SK-N-SH (cell line): ENCODE data around the gene LGI4. TPM values are rescaled to one million over a fixed set of nuclear protein-coding genes. Genes with fewer than 3 reads are reported as not detected.

Experiments
- CTCF ChIA-PET: fragments of 300-600, 350-600 bp; formaldehyde crosslinking; extraction: SDS; loops from one replicate; lab custom pipeline; 2021; lab: Yijun Ruan, JAX
- POLR2A ChIA-PET: fragments of 350-600 bp; sonication (Branson Sonifier 250); formaldehyde crosslinking; extraction: SDS; loops from one replicate; lab custom pipeline; 2020; ENCODE audit warnings: antibody characterized with exemption, inconsistent platforms; lab: Yijun Ruan, JAX
- DNase-seq: peaks from one replicate; pipeline ENCODE4 v3.0.0; 2012
- H2AFZ ChIP-seq: fragments of 200-600 bp; sonication (generic); 2 replicates; pipeline ENCODE4 v1.8.1; 2016; ENCODE audit warnings: antibody characterized with exemption, mild to moderate bottlenecking, low read depth
- H3F3A ChIP-seq: fragments of 200-600 bp; sonication (generic); replicated peaks from 2 replicates; pipeline ENCODE3; 2016; ENCODE audit warnings: antibody characterized with exemption, mild to moderate bottlenecking; ENCODE audit not compliant: insufficient read depth
- H3K27ac ChIP-seq, 2 experiments: fragments of 200-500 bp in 1 of 2; fragments of 200-600 bp in 1 of 2; sonication (Bioruptor generic) in 1 of 2; sonication (generic), shearing (Covaris generic) in 1 of 2; 2 replicates each; pipeline versions ENCODE4 v1.5.1 to v1.6.1; 2014 to 2016; ENCODE audit warnings: low read depth in 2 of 2, inconsistent platforms in 1 of 2, low read length in 1 of 2, mild to moderate bottlenecking in 1 of 2, mixed read lengths in 1 of 2
- H3K27me3 ChIP-seq: fragments of 200-600 bp; sonication (generic), shearing (Covaris generic); 2 replicates; pipeline ENCODE4 v1.6.1; 2016; ENCODE audit warnings: mixed run types; ENCODE audit not compliant: insufficient read depth
- H3K36me3 ChIP-seq, 2 experiments: fragments of 200-500 bp in 1 of 2; fragments of 200-600 bp in 1 of 2; sonication (Bioruptor generic) in 1 of 2; sonication (generic) in 1 of 2; replicated peaks in 1 of 2; 2 replicates each; pipeline versions ENCODE3 to v1.5.1; 2014 to 2016; ENCODE audit warnings: low read length in 1 of 2, mild to moderate bottlenecking in 1 of 2; ENCODE audit not compliant: insufficient read depth in 2 of 2, control insufficient read depth in 1 of 2
- H3K4me1 ChIP-seq, 2 experiments: fragments of 200-500 bp in 1 of 2; fragments of 200-600 bp in 1 of 2; sonication (Bioruptor generic) in 1 of 2; sonication (generic), shearing (Covaris generic) in 1 of 2; 2 replicates each; pipeline versions ENCODE4 v1.5.1 to v1.6.1; 2014 to 2016; ENCODE audit warnings: low read depth in 1 of 2, low read length in 1 of 2, mixed run types in 1 of 2; ENCODE audit not compliant: insufficient read depth in 2 of 2, control insufficient read depth in 1 of 2
- H3K4me2 ChIP-seq: fragments of 200-600 bp; sonication (generic), shearing (Covaris generic); 2 replicates; pipeline ENCODE4 v1.6.1; 2017; ENCODE audit warnings: mixed run types
- H3K4me3 ChIP-seq, 2 experiments: fragments of 200-500 bp in 1 of 2; fragments of 200-600 bp in 1 of 2; sonication (Bioruptor generic) in 1 of 2; sonication (generic), shearing (Covaris generic) in 1 of 2; 2 replicates each; pipeline versions ENCODE4 v1.5.1 to v1.8.1; 2014 to 2016; ENCODE audit warnings: low read depth in 2 of 2, inconsistent platforms in 1 of 2, low read length in 1 of 2, mild to moderate bottlenecking in 1 of 2, mixed read lengths in 1 of 2, moderate library complexity in 1 of 2
- H3K79me2 ChIP-seq: fragments of 200-600 bp; sonication (generic); 2 replicates; pipeline ENCODE4 v1.8.1; 2017; ENCODE audit warnings: mild to moderate bottlenecking; ENCODE audit not compliant: insufficient read depth
- H3K9ac ChIP-seq: fragments of 200-600 bp; sonication (generic); 2 replicates; pipeline ENCODE4 v1.6.1; 2017; ENCODE audit warnings: mixed run types
- H3K9me2 ChIP-seq: fragments of 200-600 bp; sonication (generic); 2 replicates; pipeline ENCODE4 v1.6.1; 2017; ENCODE audit warnings: mixed run types
- H3K9me3 ChIP-seq: fragments of 200-600 bp; sonication (generic); 2 replicates; pipeline ENCODE4 v1.6.1; 2017; ENCODE audit warnings: mixed run types, mild to moderate bottlenecking, moderate library complexity
- H4K20me1 ChIP-seq: fragments of 200-600 bp; sonication (generic); 2 replicates; pipeline ENCODE4 v1.6.1; 2017; ENCODE audit warnings: mild to moderate bottlenecking, mixed run types; ENCODE audit not compliant: insufficient read depth
- FOXJ3 ChIP-seq: sonication (generic); formaldehyde crosslinking; IDR thresholded peaks from 2 replicates; pipeline ENCODE4 v1.5.1; 2020; ENCODE audit warnings: mild to moderate bottlenecking, missing genetic modification reagents
- GATA2 ChIP-seq: sonication (generic); formaldehyde crosslinking; IDR thresholded peaks from 2 replicates; pipeline ENCODE4 v1.5.0; 2020; ENCODE audit warnings: mild to moderate bottlenecking, missing genetic modification reagents
- TAF1 ChIP-seq: IDR thresholded peaks from 2 replicates; pipeline ENCODE4 v1.6.1; 2012; ENCODE audit warnings: low read depth, mild to moderate bottlenecking, low read length, moderate library complexity, borderline replicate concordance
- TCF12 ChIP-seq: IDR thresholded peaks from 2 replicates; pipeline ENCODE4 v1.4.0; 2012
- TEAD4 ChIP-seq: IDR thresholded peaks from 2 replicates; pipeline ENCODE4 v1.4.0; 2012; ENCODE audit warnings: mild to moderate bottlenecking, borderline replicate concordance; ENCODE audit not compliant: insufficient read depth
- WGBS: methylation state at CpG from one replicate; pipeline ENCODE4 v1.1.6; 2017; ENCODE audit warnings: low lambda C conversion rate; 5-methylcytosine and 5-hydroxymethylcytosine counted together
- polyA plus RNA-seq, 3 experiments: library from polyadenylated mRNA; depleted of rRNA; stranded (reverse); fragments of >200 nt; gene quantifications; 2 replicates each; pipeline ENCODE4 v1.2.3, GENCODE V29; 2012
- TF ChIP-seq, protein P1 (sequence below): IDR thresholded peaks from 2 replicates; pipeline ENCODE4 v1.4.0; 2012; ENCODE audit warnings: low read depth, borderline replicate concordance
- TF ChIP-seq, protein P2 (sequence below): IDR thresholded peaks from 2 replicates; pipeline ENCODE4 v1.4.0; 2012; ENCODE audit warnings: low read depth, borderline replicate concordance
- TF ChIP-seq, protein P3 (sequence below): fragments of 150-350 bp; IDR thresholded peaks from 2 replicates; pipeline ENCODE4 v1.6.1; 2017; ENCODE audit warnings: antibody characterized with exemption, low read length, low read depth, borderline replicate concordance
- TF ChIP-seq, protein P4 (sequence below): fragments of 150-350 bp; IDR thresholded peaks from 2 replicates; pipeline ENCODE4 v1.6.1; 2016; ENCODE audit warnings: mild to moderate bottlenecking, low read depth, low read length

Gene LGI4
- polyA plus RNA-seq, 1 of the 3 experiments (the other 2 are of a cell fraction) = 0.05 TPM

DNA sequence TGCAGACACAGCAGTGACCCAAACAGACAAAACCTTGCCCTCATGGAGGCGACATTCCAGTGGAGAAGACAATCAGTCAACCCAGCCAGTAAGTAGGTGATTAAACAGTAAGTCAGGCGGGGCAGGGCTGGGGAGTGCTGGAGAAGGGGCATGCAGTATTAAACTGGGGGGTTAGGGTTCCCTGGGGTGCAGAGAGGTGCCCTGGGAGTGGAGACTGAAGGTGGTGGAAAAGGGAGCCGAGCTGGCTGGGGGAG, 50.4 kb downstream of the LGI4 start:
- Histone ChIP-seq H3F3A (no peaks in the 10 kb centered on the region), H3K9ac (no peak overlapping the region), H3K9me3 (no peaks in the 10 kb centered on the region), H4K20me1 (no peaks in the 10 kb centered on the region), H3K27ac (no peak overlapping the region), H3K9me2 (no peaks in the 10 kb centered on the region), H2AFZ (no peak overlapping the region), H3K4me1 (peaks cover 0 to 10% of the 10 kb centered on the region in 2 experiments; a peak in 2 of 4 replicates), H3K4me3 (no peak overlapping the region), H3K4me2 (no peak overlapping the region), H3K79me2 (no peaks in the 10 kb centered on the region)
- CTCF ChIA-PET = interaction anchor here (1.0 to 6.0 kb wide), 2 partner anchors 17 to 32 kb away, joined by 3 to 38 read pairs; no protein-coding TSS in a partner anchor
- 90% methylated on average over 3 of the region's 3 CpGs for whole genome bisulfite sequencing
- POLR2A ChIA-PET = no interaction called here
- TF ChIP-seq, protein P1, sequence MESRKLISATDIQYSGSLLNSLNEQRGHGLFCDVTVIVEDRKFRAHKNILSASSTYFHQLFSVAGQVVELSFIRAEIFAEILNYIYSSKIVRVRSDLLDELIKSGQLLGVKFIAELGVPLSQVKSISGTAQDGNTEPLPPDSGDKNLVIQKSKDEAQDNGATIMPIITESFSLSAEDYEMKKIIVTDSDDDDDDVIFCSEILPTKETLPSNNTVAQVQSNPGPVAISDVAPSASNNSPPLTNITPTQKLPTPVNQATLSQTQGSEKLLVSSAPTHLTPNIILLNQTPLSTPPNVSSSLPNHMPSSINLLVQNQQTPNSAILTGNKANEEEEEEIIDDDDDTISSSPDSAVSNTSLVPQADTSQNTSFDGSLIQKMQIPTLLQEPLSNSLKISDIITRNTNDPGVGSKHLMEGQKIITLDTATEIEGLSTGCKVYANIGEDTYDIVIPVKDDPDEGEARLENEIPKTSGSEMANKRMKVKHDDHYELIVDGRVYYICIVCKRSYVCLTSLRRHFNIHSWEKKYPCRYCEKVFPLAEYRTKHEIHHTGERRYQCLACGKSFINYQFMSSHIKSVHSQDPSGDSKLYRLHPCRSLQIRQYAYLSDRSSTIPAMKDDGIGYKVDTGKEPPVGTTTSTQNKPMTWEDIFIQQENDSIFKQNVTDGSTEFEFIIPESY = no peak
- TF ChIP-seq FOXJ3 = no peak
- TF ChIP-seq TCF12 = no peak
- TF ChIP-seq, protein P2, sequence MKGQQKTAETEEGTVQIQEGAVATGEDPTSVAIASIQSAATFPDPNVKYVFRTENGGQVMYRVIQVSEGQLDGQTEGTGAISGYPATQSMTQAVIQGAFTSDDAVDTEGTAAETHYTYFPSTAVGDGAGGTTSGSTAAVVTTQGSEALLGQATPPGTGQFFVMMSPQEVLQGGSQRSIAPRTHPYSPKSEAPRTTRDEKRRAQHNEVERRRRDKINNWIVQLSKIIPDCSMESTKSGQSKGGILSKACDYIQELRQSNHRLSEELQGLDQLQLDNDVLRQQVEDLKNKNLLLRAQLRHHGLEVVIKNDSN = no peak
- TF ChIP-seq, all 33 proteins: peak for 0
- Histone ChIP-seq H3K27me3 (no peaks in the 10 kb centered on the region), H3K36me3 (no peaks in the 10 kb centered on the region)
- DNase-seq = no peak

DNA sequence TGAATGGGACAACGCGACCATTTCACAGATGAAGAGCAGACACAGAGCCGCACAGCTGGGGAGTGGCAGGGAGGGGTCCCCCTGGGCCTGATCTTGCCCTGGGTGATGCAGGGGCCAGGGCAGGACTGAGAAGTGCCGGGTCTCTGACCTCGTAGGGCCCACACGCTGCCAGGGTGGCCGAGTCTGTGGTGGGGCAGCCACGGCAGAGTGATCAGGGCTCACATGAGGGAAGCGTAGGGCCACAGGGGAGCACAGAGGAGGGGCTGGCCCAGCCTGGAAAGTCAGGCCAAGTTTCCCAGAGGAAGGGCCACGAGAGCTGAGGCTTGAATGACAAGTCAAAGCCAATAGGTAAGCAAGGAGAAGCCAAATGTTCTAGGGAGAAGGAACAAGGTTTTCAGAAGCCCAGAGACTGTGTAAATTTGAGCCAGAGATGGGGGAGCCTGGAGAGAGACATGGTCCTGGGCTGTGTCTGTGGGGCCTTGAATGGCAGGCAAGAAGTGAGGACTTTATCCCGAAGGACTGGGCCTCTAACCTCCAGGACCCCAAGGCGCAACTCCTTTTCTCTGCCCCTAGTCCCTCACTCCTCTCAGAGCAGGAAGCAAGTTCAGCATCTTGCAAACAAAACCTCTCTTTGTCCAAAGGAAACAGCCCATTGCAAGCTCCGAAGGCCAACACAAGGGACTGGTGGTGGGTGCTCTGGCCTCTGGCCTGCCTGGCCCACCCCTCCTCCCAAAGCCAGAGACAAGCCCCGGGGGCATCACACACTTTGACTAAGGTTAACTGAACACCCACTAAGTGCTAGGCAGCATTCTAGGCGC, 51.0 kb downstream of the LGI4 start:
- H3K9ac ChIP-seq = no peak overlapping the region
- no peaks in the 10 kb centered on the region for H3K36me3 ChIP-seq
- H3K4me1 ChIP-seq = peaks cover 0 to 10% of the 10 kb centered on the region in 2 experiments; a peak in 2 of 4 replicates
- no peaks in the 10 kb centered on the region for H3K9me3 ChIP-seq
- TF ChIP-seq, protein P3, sequence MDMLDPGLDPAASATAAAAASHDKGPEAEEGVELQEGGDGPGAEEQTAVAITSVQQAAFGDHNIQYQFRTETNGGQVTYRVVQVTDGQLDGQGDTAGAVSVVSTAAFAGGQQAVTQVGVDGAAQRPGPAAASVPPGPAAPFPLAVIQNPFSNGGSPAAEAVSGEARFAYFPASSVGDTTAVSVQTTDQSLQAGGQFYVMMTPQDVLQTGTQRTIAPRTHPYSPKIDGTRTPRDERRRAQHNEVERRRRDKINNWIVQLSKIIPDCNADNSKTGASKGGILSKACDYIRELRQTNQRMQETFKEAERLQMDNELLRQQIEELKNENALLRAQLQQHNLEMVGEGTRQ = no peak
- TF ChIP-seq TAF1 = no peak
- TF ChIP-seq GATA2 (CRISPR knock-in tag) = no peak
- TF ChIP-seq, protein P4, sequence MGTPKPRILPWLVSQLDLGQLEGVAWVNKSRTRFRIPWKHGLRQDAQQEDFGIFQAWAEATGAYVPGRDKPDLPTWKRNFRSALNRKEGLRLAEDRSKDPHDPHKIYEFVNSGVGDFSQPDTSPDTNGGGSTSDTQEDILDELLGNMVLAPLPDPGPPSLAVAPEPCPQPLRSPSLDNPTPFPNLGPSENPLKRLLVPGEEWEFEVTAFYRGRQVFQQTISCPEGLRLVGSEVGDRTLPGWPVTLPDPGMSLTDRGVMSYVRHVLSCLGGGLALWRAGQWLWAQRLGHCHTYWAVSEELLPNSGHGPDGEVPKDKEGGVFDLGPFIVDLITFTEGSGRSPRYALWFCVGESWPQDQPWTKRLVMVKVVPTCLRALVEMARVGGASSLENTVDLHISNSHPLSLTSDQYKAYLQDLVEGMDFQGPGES = no peak
- TF ChIP-seq TEAD4 = no peak
- 63% methylated on average over 12 of the region's 15 CpGs for WGBS
- no peak overlapping the region for H3K4me2 ChIP-seq
- ChIA-PET CTCF (interaction anchor here (1.0 to 6.0 kb wide), 4 partner anchors 13 to 52 kb away, joined by 3 to 38 read pairs (median 4); no protein-coding TSS in a partner anchor), POLR2A (no interaction called here)
- H4K20me1 ChIP-seq = no peaks in the 10 kb centered on the region
- no peak overlapping the region for H3K4me3 ChIP-seq
- H3K27ac ChIP-seq = no peak overlapping the region
- no peak for DNase-seq
- H3K79me2 ChIP-seq = no peaks in the 10 kb centered on the region
- no peak overlapping the region for H2AFZ ChIP-seq
- no peaks in the 10 kb centered on the region for H3F3A ChIP-seq
- no peaks in the 10 kb centered on the region for H3K9me2 ChIP-seq
- H3K27me3 ChIP-seq = no peaks in the 10 kb centered on the region
